Epithelial cell of proximal tubule (primary cell): ENCODE results near the gene RPS15. TPM values are rescaled to one million over a fixed set of nuclear protein-coding genes. Genes with fewer than 3 reads are reported as not detected.

Experiments
- DNase-seq: peaks from one replicate; pipeline ENCODE4 v3.0.0-alpha.2; 2011; ENCODE audit warnings: low read depth
- H3K4me3 ChIP-seq: 2 replicates; pipeline ENCODE4 v1.5.1; 2011; ENCODE audit warnings: low read depth, mild to moderate bottlenecking, low read length
- total RNA-seq: library from RNA; depleted of rRNA; stranded (reverse); fragments of >200 nt; gene quantifications from 2 replicates; pipeline ENCODE4 v1.2.3, GENCODE V29; 2015
- TF ChIP-seq, protein P1 (sequence below): conservative IDR thresholded peaks from 2 replicates; pipeline ENCODE4 v1.5.1; 2012; ENCODE audit warnings: low read depth, mild to moderate bottlenecking, low read length

RPS15 gene
- total RNA-seq, 1 donor from 2014 or later, result 3,361 TPM

DNA sequence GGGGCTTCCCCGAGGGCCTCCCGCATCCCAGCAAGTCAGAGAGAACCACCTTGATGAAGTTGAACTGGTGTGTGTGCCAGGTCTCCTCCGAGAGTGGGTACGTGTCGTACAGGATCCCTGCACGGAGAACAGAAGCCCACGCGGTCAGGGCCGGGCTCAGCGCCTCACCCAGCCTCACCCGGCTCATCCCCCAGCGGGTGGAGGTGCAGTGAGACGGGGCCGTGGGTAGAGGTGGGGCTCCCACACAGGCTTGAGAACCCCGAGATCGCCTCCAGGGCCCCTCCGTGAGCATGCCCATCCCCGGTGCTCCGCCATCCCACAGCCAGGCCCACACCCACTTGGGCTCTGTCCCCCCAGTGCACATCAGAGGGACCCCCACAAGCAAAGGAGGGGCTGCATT, 39.1 kb upstream of the RPS15 start:
- no peak overlapping the region for H3K4me3 ChIP-seq
- TF ChIP-seq, protein P1, sequence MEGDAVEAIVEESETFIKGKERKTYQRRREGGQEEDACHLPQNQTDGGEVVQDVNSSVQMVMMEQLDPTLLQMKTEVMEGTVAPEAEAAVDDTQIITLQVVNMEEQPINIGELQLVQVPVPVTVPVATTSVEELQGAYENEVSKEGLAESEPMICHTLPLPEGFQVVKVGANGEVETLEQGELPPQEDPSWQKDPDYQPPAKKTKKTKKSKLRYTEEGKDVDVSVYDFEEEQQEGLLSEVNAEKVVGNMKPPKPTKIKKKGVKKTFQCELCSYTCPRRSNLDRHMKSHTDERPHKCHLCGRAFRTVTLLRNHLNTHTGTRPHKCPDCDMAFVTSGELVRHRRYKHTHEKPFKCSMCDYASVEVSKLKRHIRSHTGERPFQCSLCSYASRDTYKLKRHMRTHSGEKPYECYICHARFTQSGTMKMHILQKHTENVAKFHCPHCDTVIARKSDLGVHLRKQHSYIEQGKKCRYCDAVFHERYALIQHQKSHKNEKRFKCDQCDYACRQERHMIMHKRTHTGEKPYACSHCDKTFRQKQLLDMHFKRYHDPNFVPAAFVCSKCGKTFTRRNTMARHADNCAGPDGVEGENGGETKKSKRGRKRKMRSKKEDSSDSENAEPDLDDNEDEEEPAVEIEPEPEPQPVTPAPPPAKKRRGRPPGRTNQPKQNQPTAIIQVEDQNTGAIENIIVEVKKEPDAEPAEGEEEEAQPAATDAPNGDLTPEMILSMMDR, result no peak
- DNase-seq, result no peak

DNA sequence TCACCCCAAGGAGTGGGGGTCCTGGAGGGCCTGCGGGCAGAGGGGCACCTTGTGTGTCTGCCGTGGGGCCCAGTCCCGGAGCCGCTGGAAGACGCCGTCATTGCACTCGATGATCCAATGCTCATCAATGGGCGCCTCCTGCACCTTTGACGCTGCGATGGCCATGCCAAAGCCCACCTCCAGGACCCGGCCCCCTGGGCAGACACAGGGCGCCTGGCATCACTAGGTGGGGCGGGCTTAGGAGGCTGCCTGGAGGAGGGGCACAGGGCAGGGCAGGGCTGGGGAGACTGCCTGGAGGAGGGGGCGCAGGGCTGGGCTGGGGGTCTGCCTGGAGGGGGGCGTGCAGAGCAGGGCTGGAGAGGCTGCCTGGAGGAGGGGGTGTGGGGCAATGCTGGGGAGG, 38.5 kb upstream of the RPS15 start:
- no peak overlapping the region for H3K4me3 ChIP-seq
- TF ChIP-seq, protein P1, result no peak
- DNase-seq, result no peak

DNA sequence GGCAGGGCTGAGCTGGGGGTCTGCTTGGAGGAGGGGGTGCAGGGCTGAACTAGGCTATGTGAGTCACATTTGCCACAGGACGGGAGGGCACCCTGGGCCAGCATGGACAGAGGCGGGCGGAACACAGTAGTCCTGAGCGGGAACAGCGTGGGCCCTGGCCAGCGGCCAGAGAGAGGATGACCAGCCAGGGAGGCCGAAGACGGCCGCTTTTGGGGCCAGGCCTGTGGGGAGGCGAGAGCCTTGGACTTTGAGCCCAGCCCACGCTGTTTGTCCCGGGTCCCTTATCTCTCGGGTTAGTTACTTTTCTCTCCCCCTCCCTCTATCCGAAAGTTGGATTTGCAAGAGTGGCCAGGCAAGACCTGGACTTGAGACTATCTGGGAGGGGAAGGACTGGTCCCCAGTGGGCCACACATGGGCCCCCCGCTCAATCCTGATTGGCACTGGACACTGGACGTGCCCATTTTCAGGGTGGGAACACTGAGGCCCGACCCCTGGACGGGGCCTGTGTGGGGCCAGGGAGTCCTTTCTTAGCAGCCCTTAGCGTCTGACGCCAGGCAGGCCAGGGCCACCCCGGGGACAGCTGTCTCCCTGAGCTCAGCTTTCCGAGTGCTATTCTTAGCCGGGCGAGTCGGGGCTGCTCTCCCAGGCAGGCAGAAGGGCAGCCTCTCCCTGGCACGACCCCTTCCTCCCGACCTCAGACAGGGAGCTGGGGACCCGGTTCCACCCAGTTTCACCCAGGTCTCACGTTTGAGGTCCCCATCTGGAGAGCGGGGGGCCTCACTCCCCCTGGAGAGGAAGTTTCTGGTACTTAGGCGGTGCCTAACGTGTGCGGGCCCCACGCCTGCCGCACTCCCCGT, 37.7 kb upstream of the RPS15 start:
- TF ChIP-seq, protein P1, result no peak
- H3K4me3 ChIP-seq, result peak overlapping the region; percentile 74
- DNase-seq, result no peak

DNA sequence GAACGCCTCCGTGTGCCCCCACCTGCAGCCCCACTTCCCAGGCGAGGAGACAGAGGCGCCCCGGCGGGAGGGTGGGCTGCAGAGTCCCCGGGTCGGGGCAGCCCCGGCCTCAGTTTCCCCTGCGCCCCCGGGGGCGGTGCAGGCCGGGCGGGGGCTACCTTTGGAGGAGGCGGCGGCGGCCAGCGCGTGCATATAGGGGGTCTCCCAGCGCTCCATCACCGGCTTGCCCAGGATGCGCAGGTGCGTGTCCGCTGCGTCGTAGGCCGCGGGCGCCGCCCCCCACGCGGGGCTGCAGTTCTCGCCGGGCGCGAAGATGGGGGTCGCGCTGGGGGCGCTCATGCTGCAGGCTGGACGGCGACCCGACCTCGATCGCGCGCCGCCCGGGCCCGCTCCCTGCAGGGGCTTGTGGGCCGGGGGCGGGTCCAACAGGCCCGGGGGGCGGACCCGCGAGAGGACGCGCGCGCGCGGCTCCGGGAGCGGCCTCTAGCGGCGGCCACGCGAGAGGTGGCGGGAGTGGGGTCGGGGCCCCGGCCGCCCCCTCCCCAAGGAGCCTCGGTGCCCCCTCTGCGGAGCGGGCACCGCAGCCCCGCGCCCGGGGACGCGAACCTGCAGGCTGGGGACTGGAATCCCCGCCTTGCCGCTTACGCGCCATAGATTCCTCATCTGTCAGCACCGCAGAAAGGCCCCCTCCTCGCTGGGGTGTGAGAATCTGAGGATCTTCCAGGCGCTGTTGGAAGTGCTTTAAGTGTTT, 36.9 kb upstream of the RPS15 start, which contains the start of gene GAMT:
GAMT (minus strand) TSS at position 405 of the 751 bp plus-strand sequence; CDS start at position 339, 66 bp downstream.
- TF ChIP-seq, protein P1, result peak; percentile 23
- DNase-seq, result no peak
- peak within 1 kb of the TSS; percentile 74 for H3K4me3 ChIP-seq

DNA sequence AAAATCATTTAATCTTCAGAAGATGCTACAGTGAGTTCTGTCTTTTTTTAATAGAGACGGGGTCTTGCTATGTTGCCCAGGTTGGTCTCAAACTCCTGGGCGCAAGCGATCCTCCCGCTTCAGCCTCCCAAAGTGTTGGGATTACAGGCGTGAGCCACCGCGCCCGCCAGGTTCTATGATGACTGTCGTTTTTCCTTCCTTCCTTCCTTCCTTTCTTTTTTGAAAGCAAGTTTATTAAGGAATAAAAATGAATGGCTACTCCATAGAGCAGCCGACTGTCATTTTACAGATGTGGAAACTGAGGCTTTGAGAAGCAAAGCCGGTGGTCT, 36.3 kb upstream of the RPS15 start:
- peak overlapping the region; percentile 74 for H3K4me3 ChIP-seq
- DNase-seq, result no peak
- TF ChIP-seq, protein P1, result no peak

DNA sequence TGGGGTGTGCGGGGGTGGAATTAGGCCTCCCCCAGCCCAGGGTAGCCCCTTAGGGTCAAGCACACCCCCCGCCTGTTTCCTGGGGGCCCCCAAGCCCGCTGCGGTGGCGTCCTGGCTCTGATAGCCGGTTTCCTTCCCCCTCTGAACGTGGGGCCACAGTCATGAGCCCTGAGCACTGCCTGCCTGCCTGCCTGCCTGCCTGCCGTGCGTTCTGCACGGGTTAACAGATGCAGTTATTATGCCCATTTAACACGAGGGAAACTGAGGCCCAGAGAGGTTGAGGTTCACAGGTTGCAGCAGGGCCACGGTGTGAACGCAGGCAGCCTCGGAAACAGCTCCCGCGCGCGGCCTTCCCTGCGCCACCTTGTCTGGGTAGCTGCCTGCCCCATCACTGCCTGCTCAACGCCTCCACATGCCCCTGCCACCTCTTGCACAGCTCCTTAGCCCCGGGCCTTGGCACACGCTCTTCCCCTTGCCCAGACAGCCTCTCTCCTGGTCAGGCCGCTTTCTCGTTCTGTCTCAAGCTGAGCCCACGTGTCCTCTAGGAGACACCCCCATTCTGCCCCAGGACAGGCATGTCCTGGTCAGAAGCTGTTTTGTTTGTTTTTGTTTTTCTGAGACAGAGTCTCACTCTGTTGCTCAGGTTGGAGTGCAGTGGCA, 35.7 kb upstream of the RPS15 start:
- TF ChIP-seq, protein P1, result no peak
- no peak for DNase-seq
- H3K4me3 ChIP-seq, result peak overlapping the region; percentile 3
